HL-60 (cell line): ENCODE measurements around the gene LSAMP.

Experiments used
- DNase-seq, 2 experiments: peaks; one replicate each; pipeline ENCODE4 v3.0.0-alpha.2; 2010 to 2020; ENCODE audit warnings: low read depth in 1 of 2, low spot score in 1 of 2
- H3K27ac ChIP-seq: fragments of 250-450 bp; sonication (Bioruptor Pico); replicated peaks from 2 replicates; pipeline ENCODE4 v1.5.1; 2020; ENCODE audit warnings: mild to moderate bottlenecking, moderate library complexity
- H3K27me3 ChIP-seq: fragments of 250-450 bp; sonication (Bioruptor Pico); 2 replicates; pipeline ENCODE4 v1.5.1; 2021; ENCODE audit warnings: mild to moderate bottlenecking, moderate library complexity; ENCODE audit not compliant: insufficient read depth, poor library complexity, severe bottlenecking
- H3K4me3 ChIP-seq: replicated peaks from 2 replicates; pipeline ENCODE4 v1.5.1; 2011; ENCODE audit warnings: mild to moderate bottlenecking, control low read depth, low read length; ENCODE audit not compliant: insufficient read depth
- CTCF ChIP-seq: IDR thresholded peaks from one replicate; pipeline ENCODE4 v1.5.1; 2011; ENCODE audit warnings: low read length, control low read depth, inconsistent platforms; ENCODE audit not compliant: insufficient read depth
- GABPA ChIP-seq: IDR thresholded peaks from 2 replicates; pipeline ENCODE4 v1.6.1; 2012; ENCODE audit warnings: low read depth
- POLR2AphosphoS5 ChIP-seq: IDR thresholded peaks from 2 replicates; pipeline ENCODE4 v1.6.1; 2012; ENCODE audit warnings: low read depth
- REST ChIP-seq: IDR thresholded peaks from 2 replicates; pipeline ENCODE4 v1.6.1; 2012; ENCODE audit warnings: low read depth; ENCODE audit not compliant: insufficient replicate concordance
- SPI1 ChIP-seq: IDR thresholded peaks from 2 replicates; pipeline ENCODE4 v1.6.1; 2012; ENCODE audit warnings: low read depth, mild to moderate bottlenecking, borderline replicate concordance
- long read RNA-seq: library from polyadenylated mRNA; unstranded; transcript quantifications from one replicate; pipeline ENCODE4 v2.0.0, GENCODE V29; 2020

LSAMP gene
- long read RNA-seq, partial matches to known transcripts: 0 of 2 reads
- long read RNA-seq, other reads (novel, unspliced or antisense): 2 of 2 reads

GRCh38 chr3:116445311-116445841 is at the start of gene LSAMP:
Gene LSAMP, minus strand, starts transcription at chr3:116445487.
- H3K27ac ChIP-seq: no peak within 1 kb of the TSS
- no peak within 1 kb of the TSS for H3K4me3 ChIP-seq
- H3K27me3 ChIP-seq: peaks cover 5% of the 10 kb centered on the region
- TF ChIP-seq GABPA (no peak), SPI1 (no peak), POLR2AphosphoS5 (no peak), REST (no peak), CTCF (no peak)
- no peak for DNase-seq

- no peak for TF ChIP-seq SPI1
- no peak for TF ChIP-seq GABPA
- TF ChIP-seq REST: no peak
- TF ChIP-seq POLR2AphosphoS5: no peak
- no peak for TF ChIP-seq CTCF
- Histone ChIP-seq H3K27ac (no peak overlapping the region), H3K4me3 (no peak overlapping the region), H3K27me3 (no peaks in the 10 kb centered on the region)
- DNase-seq: no peak
Measured at GRCh38 chr3:116492379-116492778, 47.1 kb upstream of the LSAMP start.

GRCh38 chr3:116483135-116483534 is 37.8 kb upstream of the LSAMP start:
- Histone ChIP-seq H3K27ac (no peak overlapping the region), H3K27me3 (no peaks in the 10 kb centered on the region), H3K4me3 (no peak overlapping the region)
- TF ChIP-seq SPI1: no peak
- no peak for DNase-seq

GRCh38 chr3:116476691-116477090 is 31.4 kb upstream of the LSAMP start:
- H3K27ac ChIP-seq: no peak overlapping the region
- DNase-seq: no peak
- no peaks in the 10 kb centered on the region for H3K27me3 ChIP-seq
- no peak for TF ChIP-seq SPI1
- TF ChIP-seq CTCF: no peak
- no peak for TF ChIP-seq POLR2AphosphoS5
- TF ChIP-seq GABPA: no peak
- TF ChIP-seq REST: no peak
- H3K4me3 ChIP-seq: no peak overlapping the region
